IPS-18c (cell line): ENCODE data around the gene SF3A2.
"Not testable (repeated sequence)": the region's sequence is repeated elsewhere in the genome, so short reads cannot be mapped to it uniquely, and the experiment has no call there.

ENCODE experiments used
- H3K4me3 ChIP-seq: 2 replicates; pipeline ENCODE4 v1.7.0; 2013; ENCODE audit warnings: low read depth, mild to moderate bottlenecking, low read length, moderate library complexity; ENCODE audit not compliant: insufficient read depth
- H3K9me3 ChIP-seq: one replicate; pipeline ENCODE4 v1.6.1; 2013; ENCODE audit warnings: mild to moderate bottlenecking, low read length, moderate library complexity; ENCODE audit not compliant: control insufficient read depth, insufficient read depth

SF3A2 gene

DNA sequence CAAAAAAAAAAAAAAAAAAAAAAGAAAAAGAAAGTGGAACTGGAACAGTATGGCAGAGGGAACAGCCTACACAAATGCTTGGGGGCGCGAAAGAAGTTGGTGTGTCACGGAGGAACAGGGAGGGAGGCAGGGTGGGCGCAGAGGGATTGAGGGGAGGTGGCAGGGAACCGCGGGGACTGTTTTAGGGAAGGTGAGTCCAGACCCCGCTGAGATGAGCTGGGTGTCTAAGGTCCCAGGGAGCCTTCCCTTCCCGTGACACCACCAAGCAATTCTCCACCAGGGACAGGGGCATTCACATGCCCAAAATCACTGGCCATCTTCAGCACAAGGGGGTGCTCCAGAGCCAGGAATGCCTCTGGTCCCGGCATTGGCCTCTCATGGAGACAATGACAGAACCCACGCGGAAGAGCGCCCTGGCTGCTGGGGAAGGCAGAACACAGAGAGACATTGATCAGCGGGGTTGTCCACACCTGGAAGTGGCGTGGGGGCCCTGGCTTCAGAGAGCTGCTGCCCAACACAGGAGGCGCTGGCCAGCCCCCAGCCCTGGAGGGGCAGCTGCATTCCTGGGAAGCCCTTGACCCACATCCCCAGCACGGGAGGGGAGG is 38.4 kb downstream of the SF3A2 start:
- no peak overlapping the region for H3K4me3 ChIP-seq
- H3K9me3 ChIP-seq, result no peaks in the 10 kb centered on the region

DNA sequence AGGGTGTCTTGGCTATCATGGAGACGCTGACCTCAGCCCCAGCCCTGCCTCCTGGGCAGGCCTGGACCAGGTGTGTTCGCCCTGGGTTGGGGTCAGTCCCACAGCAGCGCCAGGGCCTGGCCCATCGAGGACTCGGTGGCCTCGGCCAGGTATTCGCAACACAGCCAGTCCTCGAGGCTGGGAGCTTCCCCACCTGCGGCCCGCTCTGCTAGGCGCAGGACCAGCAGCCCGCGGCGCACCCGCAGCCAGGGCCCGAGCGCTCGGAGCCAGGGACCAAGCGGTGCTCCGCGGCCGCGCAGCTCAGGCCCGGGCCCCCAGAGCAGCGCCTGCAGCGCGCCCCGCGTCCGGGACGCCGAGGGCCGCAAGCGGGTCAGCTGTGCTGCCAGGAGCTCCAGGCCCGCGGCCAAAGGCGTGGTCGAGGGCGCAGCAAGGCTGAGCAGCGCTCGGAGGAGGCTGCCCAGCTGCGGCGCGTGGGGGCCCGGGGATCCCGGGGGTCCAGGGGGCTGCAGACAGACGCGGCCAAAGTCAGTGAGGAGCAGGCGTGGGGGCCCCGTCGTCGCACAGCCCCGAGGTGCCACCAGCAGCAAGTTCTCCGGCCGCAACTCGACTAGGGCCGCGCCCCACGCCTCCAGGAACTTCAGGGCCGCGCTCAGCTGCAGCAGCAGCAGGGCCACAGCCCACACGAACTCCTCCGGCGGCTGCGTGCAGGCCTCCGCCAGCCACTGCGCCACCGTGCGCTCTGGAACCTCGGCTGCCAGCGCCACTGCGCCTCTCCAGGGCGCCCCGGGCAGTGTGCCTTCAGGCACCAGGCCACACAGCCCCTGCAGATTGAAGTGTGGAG is 39.2 kb downstream of the SF3A2 start:
- H3K9me3 ChIP-seq, result no peaks in the 10 kb centered on the region

DNA sequence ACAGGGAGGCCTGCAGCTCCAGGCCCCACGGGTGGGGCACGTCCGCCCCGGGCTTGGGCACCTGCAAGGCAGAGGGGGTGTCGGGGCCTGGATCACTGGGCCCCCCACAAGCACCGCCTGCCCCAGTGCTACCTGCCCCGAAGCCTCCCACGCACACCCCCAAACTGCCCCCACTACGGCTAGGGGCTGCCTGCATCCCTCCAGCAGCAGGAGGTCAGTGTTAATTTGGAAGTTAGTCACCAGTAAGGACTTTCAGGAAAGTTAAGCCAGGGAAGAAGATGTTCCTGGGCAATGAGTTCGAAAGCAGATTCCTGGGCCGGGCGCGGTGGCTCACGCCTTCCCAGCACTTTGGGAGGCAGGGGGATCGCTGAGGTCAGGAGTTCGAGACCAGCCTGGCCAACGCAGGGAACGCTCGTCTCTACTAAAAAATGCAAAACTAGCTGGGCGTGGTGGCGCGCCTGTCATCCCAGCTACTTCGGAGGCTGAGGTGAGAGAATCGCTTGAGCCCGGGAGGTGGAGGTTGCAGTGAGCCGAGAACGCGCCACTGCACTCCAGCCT is 39.9 kb downstream of the SF3A2 start:
- H3K4me3 ChIP-seq, result no peak overlapping the region
- no peaks in the 10 kb centered on the region for H3K9me3 ChIP-seq

More for the DNA sequence above, 39.2 kb downstream of the SF3A2 start:
- H3K4me3 ChIP-seq, result no peak overlapping the region

GRCh38 chr19:2277138-2277537 is 40.5 kb downstream of the SF3A2 start:
- no peaks in the 10 kb centered on the region for H3K9me3 ChIP-seq
- H3K4me3 ChIP-seq, result no peak overlapping the region

DNA sequence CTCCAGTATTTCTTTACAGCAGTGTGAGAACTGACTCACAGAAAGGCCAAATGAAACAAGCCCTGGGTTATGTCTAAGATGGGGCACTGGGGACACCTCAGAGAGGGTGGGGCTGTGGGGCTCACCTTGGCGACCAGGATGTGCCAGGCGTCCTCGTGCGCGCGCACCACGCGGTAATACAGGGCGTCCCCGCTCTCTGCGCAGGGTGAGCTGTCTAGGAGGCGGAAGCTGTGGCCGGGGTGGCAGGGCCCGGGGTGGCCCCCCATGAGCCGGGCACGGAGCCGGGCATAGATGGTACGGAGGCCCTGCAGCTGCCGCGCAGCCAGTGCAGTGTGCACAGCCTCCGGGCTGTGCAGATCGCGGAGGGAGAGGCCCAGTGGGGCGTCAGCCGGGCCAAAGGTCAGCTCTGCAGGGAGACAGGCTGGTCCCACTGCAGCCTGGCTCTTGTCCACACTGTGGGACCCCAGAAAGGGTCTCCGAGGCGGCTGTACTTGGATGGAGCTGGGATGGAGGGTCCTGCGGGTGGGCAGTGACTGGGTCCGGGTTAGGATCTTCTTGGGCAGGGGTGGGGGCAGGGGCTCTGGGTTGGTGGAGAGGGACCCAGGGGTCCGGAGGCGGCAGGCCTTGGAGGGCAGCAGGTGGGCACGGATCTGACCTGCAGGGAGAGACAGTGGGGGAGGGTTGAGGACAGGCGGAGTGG is 42.0 kb downstream of the SF3A2 start:
- no peaks in the 10 kb centered on the region for H3K9me3 ChIP-seq
- no peak overlapping the region for H3K4me3 ChIP-seq

DNA sequence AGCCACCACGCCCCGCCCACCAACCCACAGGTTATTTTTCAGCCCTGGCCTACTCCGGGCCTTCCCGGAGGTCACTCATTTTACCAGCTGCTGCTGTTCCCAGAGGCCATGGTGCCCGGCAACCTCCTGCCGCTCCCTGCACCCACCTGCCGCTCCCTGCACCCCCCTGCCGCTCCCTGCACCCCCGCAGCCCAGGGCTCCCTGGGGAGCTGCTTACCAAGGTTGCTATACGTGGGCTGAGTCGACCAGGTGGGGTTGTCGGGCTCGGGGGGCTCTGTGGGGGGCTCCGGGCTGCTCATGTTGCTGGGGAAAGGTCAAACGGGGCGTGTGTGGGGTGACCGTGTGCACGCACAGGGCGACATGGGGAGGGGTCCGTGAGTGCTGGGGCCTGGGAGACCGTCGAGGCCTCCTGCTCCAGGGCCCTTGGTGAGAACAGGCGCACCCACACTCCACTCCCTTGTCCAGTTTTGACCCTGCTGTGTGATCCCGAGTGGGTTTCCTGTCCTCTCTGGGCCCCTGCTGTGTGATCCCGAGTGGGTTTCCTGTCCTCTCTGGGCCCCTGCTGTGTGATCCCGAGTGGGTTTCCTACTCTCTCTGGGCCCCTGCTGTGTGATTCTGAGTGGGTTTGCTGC is 44.1 kb downstream of the SF3A2 start:
- no peak overlapping the region for H3K4me3 ChIP-seq

GRCh38 chr19:2281265-2282061 is 44.8 kb downstream of the SF3A2 start:
- H3K4me3 ChIP-seq, result peak overlapping the region; percentile 56
- H3K9me3 ChIP-seq, result not testable (repeated sequence)

More for the DNA sequence above, 44.1 kb downstream of the SF3A2 start:
- H3K9me3 ChIP-seq, result no peaks in the 10 kb centered on the region

DNA sequence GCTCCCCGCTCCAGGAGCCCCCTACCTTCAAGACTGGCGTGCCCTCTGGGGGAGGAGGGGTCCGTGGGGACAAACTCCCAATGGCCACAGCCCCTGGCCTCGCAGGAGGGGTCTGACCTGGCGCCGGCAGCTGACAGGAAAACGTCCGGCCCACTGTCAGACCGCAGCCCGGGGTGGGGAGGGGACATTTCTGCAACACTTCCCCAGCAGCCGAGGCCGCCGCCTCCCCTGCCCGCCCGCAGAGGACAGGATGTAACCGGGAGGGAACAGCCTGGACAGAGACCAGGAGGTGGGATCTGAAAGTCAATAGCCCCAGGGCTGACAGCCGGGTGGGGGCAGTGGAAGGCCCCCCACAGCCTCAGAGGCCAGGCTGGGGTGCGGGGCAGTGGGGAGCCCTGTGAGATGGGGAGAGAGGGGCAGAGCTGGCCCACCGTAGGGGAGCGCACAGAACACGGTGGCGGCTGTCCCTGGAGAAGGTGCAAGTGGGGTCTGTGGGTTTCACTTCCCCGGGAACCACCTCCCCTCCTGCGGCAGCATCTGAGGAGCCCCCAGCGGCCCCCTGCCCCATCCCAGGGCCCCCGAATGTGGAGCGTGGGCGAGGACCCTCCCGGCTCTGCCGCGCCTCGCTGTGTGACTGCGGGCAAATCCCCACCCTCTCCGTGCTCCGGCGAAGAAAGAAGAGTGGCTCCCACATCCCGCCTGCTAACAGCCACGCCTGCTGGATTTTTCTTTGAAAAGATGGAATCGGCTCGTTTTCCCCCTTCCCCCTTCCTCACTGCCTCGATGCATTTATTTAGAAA is 45.6 kb downstream of the SF3A2 start, which contains the start of gene PEAK3:
TSS of gene PEAK3 (minus strand) at position 114 of the 800 bp plus-strand sequence. CDS start 1,244 bp downstream, outside the sequence.
- Histone ChIP-seq H3K9me3 (no peaks in the 10 kb centered on the region), H3K4me3 (peak within 1 kb of the TSS; percentile 56)

DNA sequence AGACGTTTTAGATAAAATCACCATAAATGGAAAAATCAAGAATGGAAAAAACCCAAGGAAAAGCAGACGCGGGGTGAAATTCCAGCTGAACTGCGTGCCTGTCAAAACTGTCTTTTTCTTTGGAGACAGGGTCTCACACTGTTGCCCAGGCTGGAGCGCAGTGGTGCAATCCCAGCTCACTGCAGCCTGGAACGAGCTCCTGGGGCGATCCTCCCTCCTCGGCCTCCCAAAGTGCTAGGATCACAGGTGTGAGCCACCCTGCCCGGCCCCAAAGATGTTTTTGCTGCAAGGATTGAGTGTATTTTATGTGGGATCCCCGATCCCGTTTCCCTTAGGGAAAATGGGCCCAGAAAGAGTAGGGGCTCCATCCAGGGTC is 46.2 kb downstream of the SF3A2 start:
- H3K4me3 ChIP-seq, result no peak overlapping the region
- no peaks in the 10 kb centered on the region for H3K9me3 ChIP-seq

DNA sequence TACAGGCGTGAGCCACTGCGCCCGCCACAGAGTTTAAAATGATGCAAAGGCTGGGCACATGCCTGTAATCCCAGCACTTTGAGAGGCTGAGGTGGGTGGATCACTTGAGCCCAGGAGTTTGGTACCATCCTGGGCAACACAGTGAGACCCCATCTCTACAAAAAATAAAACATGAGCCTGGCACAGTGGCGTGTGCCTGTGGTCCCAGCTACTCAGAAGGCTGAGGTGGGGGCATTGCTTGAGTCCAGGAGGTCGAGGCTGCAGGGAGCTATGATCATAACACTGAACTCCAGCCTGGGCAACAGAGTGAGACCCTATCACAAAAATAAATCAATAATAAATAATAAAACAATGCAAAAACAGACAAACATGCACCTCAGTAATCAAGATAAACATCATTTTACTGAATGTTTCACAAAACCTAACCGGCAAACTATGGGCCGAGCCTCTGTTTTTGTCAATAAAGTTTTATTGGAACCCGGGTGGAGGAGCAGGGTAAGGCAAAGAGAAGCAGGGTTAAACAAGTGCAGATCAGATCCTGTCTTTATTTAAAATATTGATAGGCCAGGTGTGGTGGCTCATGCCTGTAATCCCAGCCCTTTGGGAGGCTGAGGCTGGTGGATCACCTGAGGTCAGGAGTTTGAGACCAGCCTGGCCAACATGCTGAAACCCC is 47.3 kb downstream of the SF3A2 start:
- peaks cover under 1% of the 10 kb centered on the region for H3K9me3 ChIP-seq
- H3K4me3 ChIP-seq, result no peak overlapping the region

DNA sequence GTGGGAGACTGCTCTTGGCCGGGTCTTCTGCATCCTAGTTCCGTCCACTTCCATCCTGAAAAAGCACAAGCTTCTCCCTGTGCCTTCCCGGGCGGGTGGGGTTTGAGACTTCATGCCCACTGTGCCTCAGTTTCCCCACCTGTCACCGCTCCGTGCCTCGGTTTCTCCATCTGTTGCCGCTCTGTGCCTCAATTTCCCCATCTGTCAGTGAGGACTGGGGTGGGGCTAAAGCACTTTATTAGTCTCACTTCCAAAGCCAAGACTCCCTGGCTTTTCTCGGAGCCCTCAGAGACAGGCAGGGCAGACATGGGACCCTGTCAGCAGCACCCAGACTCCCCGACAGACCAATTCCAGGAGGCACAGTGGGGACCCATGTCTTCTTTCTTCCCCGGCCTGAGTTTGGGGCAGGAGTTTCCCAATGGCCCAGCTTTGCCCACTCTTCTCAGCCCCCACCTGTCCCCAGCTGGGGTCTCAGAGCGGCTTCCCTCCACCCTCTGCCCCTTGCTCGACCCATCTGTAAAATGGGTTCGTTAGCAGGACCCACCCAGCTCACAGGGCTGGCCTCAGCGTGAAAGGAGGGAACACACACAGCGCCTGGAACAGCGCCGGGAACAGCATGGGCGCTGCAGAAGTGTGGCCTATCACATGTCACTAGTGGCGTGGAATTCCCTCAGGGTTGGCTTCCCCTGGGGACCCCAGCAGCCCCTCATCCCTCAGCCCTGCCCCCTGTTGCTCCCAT is 49.9 kb downstream of the SF3A2 start:
- no peak overlapping the region for H3K4me3 ChIP-seq

DNA sequence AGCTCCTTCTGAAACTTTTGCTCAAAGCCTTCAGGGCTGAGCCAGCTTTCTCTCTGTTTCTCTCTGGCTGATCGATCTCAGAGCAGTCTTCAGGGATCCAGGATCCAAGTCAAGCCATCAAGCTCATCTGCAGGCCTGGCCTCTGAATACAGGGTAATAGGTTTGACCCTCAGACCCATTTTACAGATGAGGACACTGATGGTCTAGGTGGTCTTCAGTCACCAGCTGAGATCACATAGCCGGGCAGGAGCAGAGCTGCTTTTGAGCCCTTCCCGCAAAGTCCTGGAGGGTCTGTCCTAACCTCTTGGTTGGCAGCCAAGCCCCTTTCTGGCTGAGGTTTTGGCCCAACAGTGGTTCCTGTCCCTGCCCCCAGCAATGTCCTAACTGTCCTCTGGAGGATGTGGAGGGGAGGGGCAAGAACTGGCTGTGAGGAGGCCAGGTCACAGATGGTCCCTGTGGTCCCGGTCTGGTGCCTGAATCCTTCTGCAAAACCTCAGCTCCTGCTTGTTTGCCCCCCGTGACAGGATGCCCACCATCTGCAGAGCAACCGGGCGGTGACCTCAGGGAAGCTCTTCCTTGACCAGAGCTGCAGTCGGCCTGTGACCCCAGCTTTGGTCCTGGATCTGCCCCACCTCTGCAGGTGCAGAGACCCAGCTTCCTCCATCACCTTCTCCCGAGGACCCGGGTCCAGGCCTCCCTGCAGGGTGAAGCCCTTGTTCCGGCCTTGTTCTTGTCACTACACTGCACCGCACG is 51.1 kb downstream of the SF3A2 start:
- Histone ChIP-seq H3K4me3 (no peak overlapping the region), H3K9me3 (peaks cover 2% of the 10 kb centered on the region)

More for the DNA sequence above, 49.9 kb downstream of the SF3A2 start:
- peaks cover 2% of the 10 kb centered on the region for H3K9me3 ChIP-seq

DNA sequence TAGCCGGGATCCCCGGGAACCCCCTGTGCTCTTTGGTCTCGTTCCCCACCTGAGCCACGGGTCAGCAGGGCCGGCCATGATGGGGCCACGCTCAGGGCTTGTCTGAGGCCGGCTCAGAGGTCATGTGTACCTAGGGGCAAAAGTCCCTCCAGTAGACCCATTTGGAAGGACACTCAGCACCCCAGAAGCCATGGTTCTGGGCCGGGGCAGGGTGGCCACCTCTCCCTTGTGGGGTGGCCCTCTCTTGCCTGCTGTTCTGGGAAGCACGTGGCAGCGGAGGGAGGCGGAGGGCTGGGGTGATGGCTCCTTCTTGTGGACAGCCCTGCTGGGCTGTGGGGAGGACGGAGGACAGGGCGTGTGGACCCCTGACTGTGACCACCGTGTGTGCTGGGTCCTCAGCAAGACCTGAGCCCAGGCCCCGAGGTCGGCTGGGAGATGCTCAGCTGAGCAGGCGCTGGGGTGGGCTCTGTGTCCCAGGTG is 51.8 kb downstream of the SF3A2 start:
- no peak overlapping the region for H3K4me3 ChIP-seq
- peaks cover 2% of the 10 kb centered on the region for H3K9me3 ChIP-seq
